Epithelial cell of proximal tubule (primary cell): Measurements from ENCODE around the gene CDH23. TPM values are rescaled to one million over a fixed set of nuclear protein-coding genes. Genes with fewer than 3 reads are reported as not detected.

Experiments
- DNase-seq: peaks from one replicate; pipeline ENCODE4 v3.0.0-alpha.2; 2011; ENCODE audit warnings: low read depth
- H3K4me3 ChIP-seq: 2 replicates; pipeline ENCODE4 v1.5.1; 2011; ENCODE audit warnings: low read depth, mild to moderate bottlenecking, low read length
- total RNA-seq: library from RNA; depleted of rRNA; stranded (reverse); fragments of >200 nt; gene quantifications from 2 replicates; pipeline ENCODE4 v1.2.3, GENCODE V29; 2015
- TF ChIP-seq, protein P1 (sequence below): conservative IDR thresholded peaks from 2 replicates; pipeline ENCODE4 v1.5.1; 2012; ENCODE audit warnings: low read depth, mild to moderate bottlenecking, low read length

CDH23 gene
- total RNA-seq, 1 donor from 2014 or later, result under 0.01 TPM

DNA sequence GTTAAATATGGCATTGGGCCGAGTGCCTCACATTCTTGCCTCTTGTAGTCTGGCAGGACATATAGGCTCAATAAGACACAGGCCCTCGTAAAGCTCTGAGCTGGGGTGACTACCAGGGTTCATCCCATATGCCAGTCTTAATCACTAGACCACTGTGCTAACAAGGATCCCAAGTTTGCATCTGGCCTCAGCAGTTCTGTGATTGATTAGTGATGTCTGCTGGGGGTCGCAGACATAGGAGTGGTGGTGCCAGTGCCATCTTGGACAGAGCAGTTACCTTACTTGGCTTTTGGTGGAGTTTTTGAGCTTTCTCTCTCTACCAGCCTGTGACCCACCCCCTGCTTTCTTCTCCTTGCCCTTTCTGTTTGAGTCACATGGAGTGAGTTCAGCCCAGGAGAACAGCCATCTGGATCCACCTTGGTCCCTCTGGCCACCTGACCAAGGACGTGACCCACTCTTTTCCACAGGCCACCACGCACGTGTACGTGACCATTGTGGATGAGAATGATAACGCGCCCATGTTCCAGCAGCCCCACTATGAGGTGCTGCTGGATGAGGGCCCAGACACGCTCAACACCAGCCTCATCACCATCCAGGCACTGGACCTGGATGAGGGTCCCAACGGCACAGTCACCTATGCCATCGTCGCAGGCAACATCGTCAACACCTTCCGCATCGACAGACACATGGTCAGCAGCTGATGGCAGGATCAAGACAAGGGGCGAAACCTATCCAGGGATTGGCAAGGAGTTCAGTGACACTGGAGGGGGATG is 380.7 kb downstream of the CDH23 start:
- TF ChIP-seq, protein P1, sequence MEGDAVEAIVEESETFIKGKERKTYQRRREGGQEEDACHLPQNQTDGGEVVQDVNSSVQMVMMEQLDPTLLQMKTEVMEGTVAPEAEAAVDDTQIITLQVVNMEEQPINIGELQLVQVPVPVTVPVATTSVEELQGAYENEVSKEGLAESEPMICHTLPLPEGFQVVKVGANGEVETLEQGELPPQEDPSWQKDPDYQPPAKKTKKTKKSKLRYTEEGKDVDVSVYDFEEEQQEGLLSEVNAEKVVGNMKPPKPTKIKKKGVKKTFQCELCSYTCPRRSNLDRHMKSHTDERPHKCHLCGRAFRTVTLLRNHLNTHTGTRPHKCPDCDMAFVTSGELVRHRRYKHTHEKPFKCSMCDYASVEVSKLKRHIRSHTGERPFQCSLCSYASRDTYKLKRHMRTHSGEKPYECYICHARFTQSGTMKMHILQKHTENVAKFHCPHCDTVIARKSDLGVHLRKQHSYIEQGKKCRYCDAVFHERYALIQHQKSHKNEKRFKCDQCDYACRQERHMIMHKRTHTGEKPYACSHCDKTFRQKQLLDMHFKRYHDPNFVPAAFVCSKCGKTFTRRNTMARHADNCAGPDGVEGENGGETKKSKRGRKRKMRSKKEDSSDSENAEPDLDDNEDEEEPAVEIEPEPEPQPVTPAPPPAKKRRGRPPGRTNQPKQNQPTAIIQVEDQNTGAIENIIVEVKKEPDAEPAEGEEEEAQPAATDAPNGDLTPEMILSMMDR, result no peak
- H3K4me3 ChIP-seq, result no peak overlapping the region
- DNase-seq, result no peak

DNA sequence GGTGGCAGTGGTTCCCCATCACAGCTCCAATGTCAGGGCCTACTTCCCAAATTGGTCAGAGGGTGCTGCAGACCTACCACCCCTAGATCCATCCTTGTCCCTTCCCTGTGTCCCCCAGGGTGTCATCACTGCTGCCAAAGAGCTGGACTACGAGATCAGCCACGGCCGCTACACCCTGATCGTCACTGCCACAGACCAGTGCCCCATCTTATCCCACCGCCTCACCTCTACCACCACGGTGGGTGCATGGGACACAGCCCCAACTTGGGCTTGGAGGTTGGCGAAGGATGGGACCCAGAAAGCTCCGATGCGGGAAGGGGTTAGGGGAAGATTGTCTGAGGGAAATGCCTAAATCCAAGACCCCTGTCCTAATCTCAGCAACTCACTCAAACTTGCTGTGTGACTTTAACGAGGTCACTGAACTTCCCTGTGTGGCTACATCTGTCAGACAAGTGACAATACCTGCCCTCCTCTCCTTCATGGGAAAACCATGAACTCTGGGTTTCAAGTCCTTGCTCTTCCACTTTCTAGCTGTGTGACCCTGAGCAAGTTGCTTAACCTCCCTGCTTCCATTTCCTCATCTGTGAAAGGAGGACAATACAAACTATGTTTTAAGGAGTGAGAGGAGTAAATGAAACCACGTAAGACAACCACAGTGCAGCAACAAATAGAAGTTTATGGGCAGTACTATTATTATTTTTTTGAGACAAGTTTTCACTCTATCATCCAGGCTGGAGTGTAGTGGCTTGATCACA is 381.5 kb downstream of the CDH23 start:
- no peak for DNase-seq
- TF ChIP-seq, protein P1, result no peak
- no peak overlapping the region for H3K4me3 ChIP-seq

- no peak for DNase-seq
- H3K4me3 ChIP-seq, result no peak overlapping the region
- TF ChIP-seq, protein P1, result no peak
Measured at GRCh38 chr10:71779641-71780040, 382.9 kb downstream of the CDH23 start.

DNA sequence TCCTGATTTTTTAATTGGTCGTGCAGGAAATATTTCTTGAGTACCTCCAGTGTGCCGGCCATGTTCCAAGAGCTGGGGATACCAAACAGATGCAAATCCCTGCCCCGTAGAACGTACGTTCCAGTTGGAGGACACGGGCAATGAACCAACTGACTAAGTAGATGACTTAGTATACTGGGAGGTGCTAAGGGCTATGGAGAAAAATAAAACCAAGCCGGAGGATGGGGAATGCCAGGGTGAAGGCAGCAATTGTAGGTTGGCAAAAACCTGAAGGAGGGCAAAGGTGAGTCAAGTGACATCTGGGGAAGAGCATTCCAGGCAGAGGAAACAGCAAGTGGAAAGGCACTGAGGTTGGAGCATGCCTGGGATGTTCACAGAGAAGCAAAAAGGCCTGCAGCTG is 383.4 kb downstream of the CDH23 start:
- no peak overlapping the region for H3K4me3 ChIP-seq
- peak; percentile 64 for DNase-seq
- TF ChIP-seq, protein P1, result no peak

GRCh38 chr10:71780719-71781118 is 384.0 kb downstream of the CDH23 start:
- TF ChIP-seq, protein P1, result peak; percentile 10
- H3K4me3 ChIP-seq, result no peak overlapping the region
- no peak for DNase-seq

- TF ChIP-seq, protein P1, result no peak
- H3K4me3 ChIP-seq, result no peak overlapping the region
- DNase-seq, result no peak
Measured at GRCh38 chr10:71782221-71782916, 385.6 kb downstream of the CDH23 start.
